OCI-LY7 (cell line): Measurements from ENCODE around the gene IPP.

Experiments used
- CTCF ChIP-seq: fragments of 200-600 bp; sonication (generic); conservative IDR thresholded peaks from 2 replicates; pipeline ENCODE4 v1.5.1; 2014; ENCODE audit warnings: mild to moderate bottlenecking, antibody characterized with exemption, low read length, moderate library complexity, mixed read lengths
- EZH2phosphoT487 ChIP-seq: fragments of 200-600 bp; sonication (generic); IDR thresholded peaks from 2 replicates; pipeline ENCODE4 v1.6.1; 2018; ENCODE audit warnings: low read depth, borderline replicate concordance, mild to moderate bottlenecking, mixed run types, antibody characterized with exemption, low read length, moderate library complexity, mixed read lengths

DNA sequence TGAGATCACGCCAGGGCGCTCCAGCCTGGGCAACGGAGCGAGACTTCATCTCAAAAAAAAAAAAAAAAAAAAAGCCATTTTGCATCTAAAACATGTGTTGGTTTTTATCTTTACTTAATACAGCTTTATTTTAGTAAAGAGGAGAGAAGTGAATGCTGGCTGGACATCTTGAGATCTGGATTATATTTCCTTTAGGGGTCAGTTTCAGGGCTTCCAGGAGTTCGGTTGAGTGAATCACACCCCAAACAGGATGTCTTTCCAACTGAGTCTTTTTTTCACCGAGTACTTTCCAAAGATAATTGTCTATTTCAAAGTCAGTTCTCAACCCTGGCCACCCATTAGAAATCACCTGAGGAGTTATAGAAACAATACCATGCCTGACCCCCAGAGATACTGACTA is 16.6 kb upstream of the IPP start:
- TF ChIP-seq CTCF (no peak), EZH2phosphoT487 (no peak)
